Mesothelial cell of epicardium (in vitro differentiated cells): ENCODE measurements around the gene GAD2. TPM values are rescaled to one million over a fixed set of nuclear protein-coding genes. Genes with fewer than 3 reads are reported as not detected.

ENCODE experiments used
- DNase-seq, 2 experiments: peaks; one replicate each; pipeline ENCODE4 v3.0.0; 2021; ENCODE audit warnings: low spot score in 2 of 2; ENCODE audit not compliant: unreplicated experiment in 2 of 2
- H3K27ac Mint-ChIP-seq: 2 replicates; pipeline ENCODE4 v1.8.0; 2021; ENCODE audit warnings: mixed read lengths
- H3K27me3 Mint-ChIP-seq: 2 replicates; pipeline ENCODE4 v1.8.0; 2021; ENCODE audit warnings: low read depth, mixed read lengths
- H3K36me3 Mint-ChIP-seq: 2 replicates; pipeline ENCODE4 v1.8.0; 2021; ENCODE audit warnings: mixed read lengths
- H3K4me1 Mint-ChIP-seq: 2 replicates; pipeline ENCODE4 v1.8.0; 2021; ENCODE audit warnings: mixed read lengths
- H3K4me3 Mint-ChIP-seq: 2 replicates; pipeline ENCODE4 v1.8.0; 2021; ENCODE audit warnings: mild to moderate bottlenecking, moderate library complexity, mixed read lengths
- H3K9me3 Mint-ChIP-seq: 2 replicates; pipeline ENCODE4 v1.8.0; 2021; ENCODE audit warnings: mixed read lengths
- CTCF ChIP-seq: fragments of 200-600 bp; sonication (generic); IDR thresholded peaks from one replicate; pipeline ENCODE4 v1.5.0; 2021; ENCODE audit warnings: antibody characterized with exemption; ENCODE audit not compliant: unreplicated experiment
- total RNA-seq: library from RNA; stranded (reverse); gene quantifications from 3 replicates; pipeline ENCODE4 v1.2.1, GENCODE V29; 2021

Gene GAD2
- not detected in 3 replicates for total RNA-seq

- Mint-ChIP-seq H3K27me3 (peaks cover 39% of the 10 kb centered on the region), H3K4me3 (peak within 1 kb of the TSS; percentile 58), H3K9me3 (no peaks in the 10 kb centered on the region), H3K27ac (no peak within 1 kb of the TSS), H3K4me1 (peaks cover 28% of the 10 kb centered on the region), H3K36me3 (no peaks in the 10 kb centered on the region)
- TF ChIP-seq CTCF, result no peak
- no peak for DNase-seq
Observed at GRCh38 chr10:26216585-26217395, at the start of gene GAD2. Gene GAD2 (plus strand): TSS chr10:26216774. CDS start chr10:26216810, 36 bp downstream.

GRCh38 chr10:26169466-26169865 lies 47.1 kb upstream of the GAD2 start:
- Mint-ChIP-seq H3K9me3 (no peaks in the 10 kb centered on the region), H3K27ac (no peak overlapping the region), H3K36me3 (no peaks in the 10 kb centered on the region), H3K4me3 (no peak overlapping the region), H3K4me1 (no peaks in the 10 kb centered on the region), H3K27me3 (no peaks in the 10 kb centered on the region)
- no peak for DNase-seq
- TF ChIP-seq CTCF, result no peak

- Mint-ChIP-seq H3K4me3 (no peak overlapping the region), H3K27ac (no peak overlapping the region), H3K27me3 (no peaks in the 10 kb centered on the region), H3K36me3 (no peaks in the 10 kb centered on the region), H3K9me3 (no peaks in the 10 kb centered on the region), H3K4me1 (no peaks in the 10 kb centered on the region)
- no peak for TF ChIP-seq CTCF
- no peak for DNase-seq
Observed at GRCh38 chr10:26172131-26172530, 44.4 kb upstream of the GAD2 start.

GRCh38 chr10:26173837-26174236 lies 42.7 kb upstream of the GAD2 start:
- no peaks in the 10 kb centered on the region for H3K36me3 Mint-ChIP-seq
- no peak overlapping the region for H3K27ac Mint-ChIP-seq
- no peak overlapping the region for H3K4me3 Mint-ChIP-seq
- H3K27me3 Mint-ChIP-seq, result no peaks in the 10 kb centered on the region
- no peak for TF ChIP-seq CTCF
- no peaks in the 10 kb centered on the region for H3K4me1 Mint-ChIP-seq
- DNase-seq, result no peak
- H3K9me3 Mint-ChIP-seq, result no peaks in the 10 kb centered on the region

- H3K27ac Mint-ChIP-seq, result no peak overlapping the region
- H3K36me3 Mint-ChIP-seq, result no peaks in the 10 kb centered on the region
- no peaks in the 10 kb centered on the region for H3K9me3 Mint-ChIP-seq
- no peak overlapping the region for H3K4me3 Mint-ChIP-seq
- peaks cover 7% of the 10 kb centered on the region for H3K4me1 Mint-ChIP-seq
- DNase-seq, result no peak
- TF ChIP-seq CTCF, result no peak
- H3K27me3 Mint-ChIP-seq, result no peaks in the 10 kb centered on the region
Observed at GRCh38 chr10:26177341-26177740, 39.2 kb upstream of the GAD2 start.

GRCh38 chr10:26194275-26194674 lies 22.3 kb upstream of the GAD2 start:
- TF ChIP-seq CTCF, result no peak
- H3K4me3 Mint-ChIP-seq, result no peak overlapping the region
- H3K9me3 Mint-ChIP-seq, result no peaks in the 10 kb centered on the region
- no peaks in the 10 kb centered on the region for H3K36me3 Mint-ChIP-seq
- DNase-seq, result no peak
- H3K4me1 Mint-ChIP-seq, result peaks cover 3% of the 10 kb centered on the region
- H3K27ac Mint-ChIP-seq, result no peak overlapping the region
- H3K27me3 Mint-ChIP-seq, result no peaks in the 10 kb centered on the region
